GM21576 (cell line): ENCODE data around the gene NF2.

Experiments used
- ATAC-seq: cut with Tn5 transposase; IDR thresholded peaks from one replicate; pipeline ENCODE4 v1.9.1; 2021; ENCODE audit warnings: mild to moderate bottlenecking, moderate library complexity; ENCODE audit not compliant: unreplicated experiment

NF2 gene

GRCh38 chr22:29738118-29738815 is 134.8 kb downstream of the NF2 start:
- ATAC-seq: no peak

GRCh38 chr22:29739346-29739875 is 136.0 kb downstream of the NF2 start:
- ATAC-seq: no peak

GRCh38 chr22:29740216-29740615 is 136.8 kb downstream of the NF2 start:
- no peak for ATAC-seq

- no peak for ATAC-seq
Measured at GRCh38 chr22:29741926-29742325, 138.5 kb downstream of the NF2 start.

GRCh38 chr22:29742326-29742725 is 138.9 kb downstream of the NF2 start:
- ATAC-seq: no peak

GRCh38 chr22:29744902-29745301 is 141.5 kb downstream of the NF2 start:
- no peak for ATAC-seq

DNA sequence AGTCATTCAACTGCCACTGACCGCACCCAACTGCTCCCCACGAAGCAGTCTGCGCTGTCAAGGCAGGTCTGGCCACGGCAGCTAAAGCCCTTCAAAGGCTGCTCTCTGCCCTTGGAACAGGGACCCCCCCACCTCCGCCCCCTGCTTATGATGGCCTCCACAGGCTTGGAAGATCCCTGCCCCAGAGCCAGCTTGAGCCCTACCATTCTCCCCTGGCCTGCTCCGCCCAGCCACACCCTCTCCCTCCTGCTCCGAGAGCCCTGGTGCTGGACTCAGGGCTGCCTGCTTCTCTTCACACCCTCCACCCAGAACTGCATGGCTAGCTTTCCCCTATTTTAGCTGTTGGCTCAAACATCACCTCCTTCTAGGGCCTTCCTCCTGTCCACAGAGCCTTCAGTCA is 144.4 kb downstream of the NF2 start:
- no peak for ATAC-seq
